ENCODE data around the gene PLLP. TPM values are rescaled to one million over a fixed set of nuclear protein-coding genes. Genes with fewer than 3 reads are reported as not detected.
"Not testable (repeated sequence)": the region's sequence is repeated elsewhere in the genome, so short reads cannot be mapped to it uniquely, and the experiment has no call there.

Gene PLLP
- total and polyA plus RNA-seq, 2 donors from 2014 or later = 64.4 to 83.8 TPM

GRCh38 chr16:57276596-57276995 lies 7.9 kb downstream of the PLLP start:
- Histone ChIP-seq H3K9me3 (ENCODE audit: control insufficient read depth in 2 of 3, insufficient read depth in 1 of 3, low read length in 3 of 3) (no peaks in the 10 kb centered on the region), H3K4me1 (ENCODE audit: control insufficient read depth in 2 of 3, insufficient read depth in 2 of 3, low read depth in 1 of 3, low read length in 3 of 3) (peaks cover 0 to 6% (median 6%) of the 10 kb centered on the region in 3 donors), H3K4me3 (ENCODE audit: low read length in 3 of 3) (peak overlapping the region in 1 of 3 donors; percentile 24), H3K36me3 (ENCODE audit: control insufficient read depth in 2 of 3, insufficient read depth in 3 of 3, low read length in 3 of 3) (no peaks in the 10 kb centered on the region), H3K27me3 (ENCODE audit: control insufficient read depth, insufficient read depth, low read length) (no peaks in the 10 kb centered on the region), H3K27ac (ENCODE audit: low read depth in 2 of 2, low read length in 2 of 2) (no peak overlapping the region), H3K9ac (ENCODE audit: low read length in 3 of 3) (peak overlapping the region in 1 of 3 donors; percentile 16)
- intact Hi-C loops (cut with DNase I) = no loop called here
- no peak for DNase-seq
- no peak for TF ChIP-seq CTCF (IDR thresholded peaks at IDR 0.05; ENCODE audit: borderline replicate concordance, extremely low read depth, insufficient read depth)
- no peak for FAIRE-seq

GRCh38 chr16:57275946-57276345 lies 8.5 kb downstream of the PLLP start:
- H3K9ac ChIP-seq (ENCODE audit: low read length in 3 of 3); H3K27ac ChIP-seq (ENCODE audit: low read depth in 2 of 2, low read length in 2 of 2); H3K4me3 ChIP-seq (ENCODE audit: low read length in 3 of 3); intact Hi-C loops (cut with DNase I); H3K4me1 ChIP-seq (ENCODE audit: control insufficient read depth in 2 of 3, insufficient read depth in 2 of 3, low read depth in 1 of 3, low read length in 3 of 3); H3K27me3 ChIP-seq (ENCODE audit: control insufficient read depth, insufficient read depth, low read length); H3K9me3 ChIP-seq (ENCODE audit: control insufficient read depth in 2 of 3, insufficient read depth in 1 of 3, low read length in 3 of 3); FAIRE-seq; H3K36me3 ChIP-seq (ENCODE audit: control insufficient read depth in 2 of 3, insufficient read depth in 3 of 3, low read length in 3 of 3); DNase-seq: not testable (repeated sequence)

DNA sequence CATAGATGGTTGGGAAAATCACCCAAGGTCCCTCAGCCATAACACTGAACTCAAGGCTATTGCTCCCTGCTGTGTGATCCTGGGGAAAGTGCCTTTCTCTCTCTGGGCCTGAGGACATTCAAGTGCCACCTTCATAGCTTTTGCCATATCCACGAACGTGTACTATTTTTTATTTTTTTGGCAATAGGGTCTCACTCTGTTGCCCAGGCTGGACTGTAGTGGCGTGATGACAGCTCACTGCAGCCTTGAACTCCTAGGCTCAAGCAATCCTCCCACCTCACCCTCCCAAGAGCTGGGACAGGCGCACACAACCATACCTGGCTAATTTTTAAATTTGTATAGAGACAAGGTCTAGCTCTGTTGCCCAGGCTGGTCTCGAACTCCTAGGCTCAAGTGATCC lies 10.6 kb downstream of the PLLP start:
- no peaks in the 10 kb centered on the region for H3K9me3 ChIP-seq (ENCODE audit: control insufficient read depth in 2 of 3, insufficient read depth in 1 of 3, low read length in 3 of 3)
- H3K27ac ChIP-seq (ENCODE audit: low read depth in 2 of 2, low read length in 2 of 2) = no peak overlapping the region
- H3K4me3 ChIP-seq (ENCODE audit: low read length in 3 of 3) = no peak overlapping the region
- H3K9ac ChIP-seq (ENCODE audit: low read length in 3 of 3) = no peak overlapping the region
- no peaks in the 10 kb centered on the region for H3K27me3 ChIP-seq (ENCODE audit: control insufficient read depth, insufficient read depth, low read length)
- intact Hi-C loops (cut with DNase I) = no loop called here
- FAIRE-seq (no peak), DNase-seq (no peak)
- H3K4me1 ChIP-seq (ENCODE audit: control insufficient read depth in 2 of 3, insufficient read depth in 2 of 3, low read depth in 1 of 3, low read length in 3 of 3) = peaks cover 0 to 12% (median 6%) of the 10 kb centered on the region in 3 donors
- TF ChIP-seq CTCF (IDR thresholded peaks at IDR 0.05; ENCODE audit: borderline replicate concordance, extremely low read depth, insufficient read depth) = no peak
- H3K36me3 ChIP-seq (ENCODE audit: control insufficient read depth in 2 of 3, insufficient read depth in 3 of 3, low read length in 3 of 3) = no peaks in the 10 kb centered on the region

- intact Hi-C loops (cut with DNase I) = no loop called here
- FAIRE-seq = no peak
These were observed 11.1 kb downstream of the PLLP start for GRCh38 chr16:57273359-57273758.

More at GRCh38 chr16:57273359-57273758, 11.1 kb downstream of the PLLP start:
- DNase-seq = peak in 1 of 5 donors; percentile 43
- Histone ChIP-seq H3K27ac (ENCODE audit: low read depth in 2 of 2, low read length in 2 of 2) (no peak overlapping the region), H3K27me3 (ENCODE audit: control insufficient read depth, insufficient read depth, low read length) (no peaks in the 10 kb centered on the region), H3K4me3 (ENCODE audit: low read length in 3 of 3) (no peak overlapping the region), H3K36me3 (ENCODE audit: control insufficient read depth in 2 of 3, insufficient read depth in 3 of 3, low read length in 3 of 3) (no peaks in the 10 kb centered on the region), H3K4me1 (ENCODE audit: control insufficient read depth in 2 of 3, insufficient read depth in 2 of 3, low read depth in 1 of 3, low read length in 3 of 3) (peaks cover 0 to 15% (median 7%) of the 10 kb centered on the region in 3 donors), H3K9ac (ENCODE audit: low read length in 3 of 3) (no peak overlapping the region), H3K9me3 (ENCODE audit: control insufficient read depth in 2 of 3, insufficient read depth in 1 of 3, low read length in 3 of 3) (no peaks in the 10 kb centered on the region)
- no peak for TF ChIP-seq CTCF (IDR thresholded peaks at IDR 0.05; ENCODE audit: borderline replicate concordance, extremely low read depth, insufficient read depth)

All from kidney (tissue), 14 donors.